Gastroesophageal sphincter (tissue), 4 donors: ENCODE data around the gene TARS2. TPM values are rescaled to one million over a fixed set of nuclear protein-coding genes. Genes with fewer than 3 reads are reported as not detected.

ENCODE experiments used
- ATAC-seq: fragments of 150-250 bp; one replicate; pipeline ENCODE4 v1.9.1; 2016; ENCODE audit warnings: mild to moderate bottlenecking, moderate library complexity
- H3K27ac ChIP-seq, 4 donors: fragments of 200-600 bp; sonication (generic) in 3 of 4; 1 replicate in 3 of 4; 2 replicates in 1 of 4; pipeline ENCODE4 v1.5.1; 2016 to 2019
- H3K27me3 ChIP-seq: fragments of 200-600 bp; sonication (generic); one replicate; pipeline ENCODE4 v1.5.1; 2019
- H3K36me3 ChIP-seq, 2 donors: fragments of 200-600 bp; sonication (generic); one replicate each; pipeline ENCODE4 v1.5.1; 2019; ENCODE audit warnings: control low read depth in 1 of 2
- H3K4me1 ChIP-seq, 3 donors: fragments of 200-600 bp; sonication (generic); 1 replicate in 2 of 3; 2 replicates in 1 of 3; pipeline ENCODE4 v1.5.1; 2016 to 2019; ENCODE audit warnings: control low read depth in 2 of 3
- H3K4me3 ChIP-seq, 2 donors: fragments of 200-600 bp; sonication (generic); one replicate each; pipeline ENCODE4 v1.5.1; 2019; ENCODE audit warnings: mild to moderate bottlenecking in 1 of 2, moderate library complexity in 1 of 2
- H3K9me3 ChIP-seq, 3 donors: fragments of 200-600 bp; sonication (generic); one replicate each; pipeline ENCODE4 v1.5.1; 2017 to 2019; ENCODE audit warnings: control low read depth in 2 of 3
- EP300 ChIP-seq: sonication (generic); formaldehyde crosslinking; IDR thresholded peaks from one replicate; pipeline ENCODE4 v1.6.1; 2017; ENCODE audit warnings: antibody characterized with exemption, mild to moderate bottlenecking
- POLR2A ChIP-seq, 2 donors: fragments of 450-650 bp; IDR thresholded peaks; one replicate each; pipeline ENCODE4 v1.6.1; 2017; ENCODE audit warnings: antibody characterized with exemption in 2 of 2, mild to moderate bottlenecking in 2 of 2, moderate library complexity in 1 of 2
- POLR2AphosphoS5 ChIP-seq: sonication (generic); formaldehyde crosslinking; IDR thresholded peaks from one replicate; pipeline ENCODE4 v1.6.1; 2017; ENCODE audit warnings: antibody characterized with exemption
- WGBS, 2 donors: methylation state at CpG; one replicate each; pipeline ENCODE4 v1.1.5; 2018; ENCODE audit warnings: low coverage in 1 of 2; 5-methylcytosine and 5-hydroxymethylcytosine counted together
- total RNA-seq, 4 donors: library from RNA; depleted of rRNA; stranded (reverse); fragments of >200 nt; gene quantifications; one replicate each; pipeline ENCODE4 v1.1.0, GENCODE V29; 2016
- TF ChIP-seq, protein P1 (sequence below), 4 experiments: fragments of 200-600 bp in 2 of 4; fragments of 450-650 bp in 2 of 4; sonication (generic) in 1 of 4; IDR thresholded peaks; one replicate each; pipeline ENCODE4 v1.5.1; 2017 to 2019; ENCODE audit warnings: antibody characterized with exemption in 4 of 4, mild to moderate bottlenecking in 2 of 4, moderate library complexity in 2 of 4

The TARS2 gene
- total RNA-seq, 4 donors from 2014 or later = 6.7 to 32.2 (median 10.6) TPM

DNA sequence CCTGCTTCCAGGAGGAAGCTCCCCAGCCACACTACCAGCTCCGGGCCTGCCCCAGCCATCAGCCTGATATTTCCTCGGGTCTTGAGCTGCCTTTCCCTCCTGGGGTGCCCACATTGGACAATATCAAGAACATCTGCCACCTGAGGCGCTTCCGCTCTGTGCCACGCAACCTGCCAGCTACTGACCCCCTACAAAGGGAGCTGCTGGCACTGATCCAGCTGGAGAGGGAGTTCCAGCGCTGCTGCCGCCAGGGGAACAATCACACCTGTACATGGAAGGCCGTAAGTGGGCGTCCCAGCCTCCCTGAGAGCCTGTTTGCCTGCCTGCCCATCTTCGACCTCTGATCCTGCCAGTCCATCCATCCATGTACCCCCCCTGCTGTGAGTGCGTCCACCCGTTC, 24.3 kb downstream of the TARS2 start:
- Histone ChIP-seq H3K27ac (no peak overlapping the region), H3K36me3 (peaks cover 0 to 36% of the 10 kb centered on the region in 2 donors), H3K4me1 (peaks cover 0 to 41% (median 12%) of the 10 kb centered on the region in 3 donors), H3K9me3 (no peaks in the 10 kb centered on the region), H3K27me3 (no peaks in the 10 kb centered on the region), H3K4me3 (no peak overlapping the region)
- no peak for ATAC-seq
- 86 to 89% methylated on average over 5 to 10 of the region's 12 CpGs for WGBS, 2 donors
- TF ChIP-seq, protein P1, sequence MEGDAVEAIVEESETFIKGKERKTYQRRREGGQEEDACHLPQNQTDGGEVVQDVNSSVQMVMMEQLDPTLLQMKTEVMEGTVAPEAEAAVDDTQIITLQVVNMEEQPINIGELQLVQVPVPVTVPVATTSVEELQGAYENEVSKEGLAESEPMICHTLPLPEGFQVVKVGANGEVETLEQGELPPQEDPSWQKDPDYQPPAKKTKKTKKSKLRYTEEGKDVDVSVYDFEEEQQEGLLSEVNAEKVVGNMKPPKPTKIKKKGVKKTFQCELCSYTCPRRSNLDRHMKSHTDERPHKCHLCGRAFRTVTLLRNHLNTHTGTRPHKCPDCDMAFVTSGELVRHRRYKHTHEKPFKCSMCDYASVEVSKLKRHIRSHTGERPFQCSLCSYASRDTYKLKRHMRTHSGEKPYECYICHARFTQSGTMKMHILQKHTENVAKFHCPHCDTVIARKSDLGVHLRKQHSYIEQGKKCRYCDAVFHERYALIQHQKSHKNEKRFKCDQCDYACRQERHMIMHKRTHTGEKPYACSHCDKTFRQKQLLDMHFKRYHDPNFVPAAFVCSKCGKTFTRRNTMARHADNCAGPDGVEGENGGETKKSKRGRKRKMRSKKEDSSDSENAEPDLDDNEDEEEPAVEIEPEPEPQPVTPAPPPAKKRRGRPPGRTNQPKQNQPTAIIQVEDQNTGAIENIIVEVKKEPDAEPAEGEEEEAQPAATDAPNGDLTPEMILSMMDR (IDR thresholded peaks at IDR 0.05) = no peak

DNA sequence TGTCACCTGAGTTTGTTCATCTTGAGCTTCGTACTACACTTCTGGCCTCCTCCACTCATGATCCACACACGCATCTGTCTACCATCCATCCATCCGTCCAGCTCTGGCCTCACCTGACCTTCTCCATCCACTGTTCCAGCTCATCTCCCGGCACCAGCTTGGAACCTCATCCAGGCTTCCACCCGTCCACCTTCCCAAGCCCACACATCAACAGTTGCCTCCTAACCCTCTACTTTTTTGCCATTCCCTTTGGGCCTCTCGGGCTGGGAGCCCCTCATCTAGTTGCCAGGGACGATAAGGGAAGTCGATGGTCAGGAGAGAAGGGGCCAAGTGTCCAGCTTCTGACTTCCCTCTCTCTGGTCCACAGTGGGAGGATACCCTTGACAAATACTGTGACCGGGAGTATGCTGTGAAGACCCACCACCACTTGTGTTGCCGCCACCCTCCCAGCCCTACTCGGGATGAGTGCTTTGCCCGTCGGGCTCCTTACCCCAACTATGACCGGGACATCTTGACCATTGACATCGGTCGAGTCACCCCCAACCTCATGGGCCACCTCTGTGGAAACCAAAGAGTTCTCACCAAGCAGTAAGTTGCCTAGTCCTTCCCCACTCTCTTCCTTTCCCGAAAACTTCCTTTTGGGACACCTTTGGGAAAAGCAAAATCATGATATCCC, 24.9 kb downstream of the TARS2 start:
- WGBS, 2 donors = 68 to 83% methylated on average over 2 to 14 of the region's 17 CpGs
- peaks cover 0 to 46% (median 12%) of the 10 kb centered on the region in 3 donors for H3K4me1 ChIP-seq
- H3K27ac ChIP-seq = no peak overlapping the region
- no peaks in the 10 kb centered on the region for H3K27me3 ChIP-seq
- TF ChIP-seq, protein P1 (IDR thresholded peaks at IDR 0.05) = no peak
- no peak for TF ChIP-seq POLR2AphosphoS5
- TF ChIP-seq EP300 = no peak
- no peak for TF ChIP-seq POLR2A (IDR thresholded peaks at IDR 0.05)
- no peak for ATAC-seq
- peaks cover 0 to 31% of the 10 kb centered on the region in 2 donors for H3K36me3 ChIP-seq
- no peak overlapping the region for H3K4me3 ChIP-seq
- H3K9me3 ChIP-seq = no peaks in the 10 kb centered on the region

DNA sequence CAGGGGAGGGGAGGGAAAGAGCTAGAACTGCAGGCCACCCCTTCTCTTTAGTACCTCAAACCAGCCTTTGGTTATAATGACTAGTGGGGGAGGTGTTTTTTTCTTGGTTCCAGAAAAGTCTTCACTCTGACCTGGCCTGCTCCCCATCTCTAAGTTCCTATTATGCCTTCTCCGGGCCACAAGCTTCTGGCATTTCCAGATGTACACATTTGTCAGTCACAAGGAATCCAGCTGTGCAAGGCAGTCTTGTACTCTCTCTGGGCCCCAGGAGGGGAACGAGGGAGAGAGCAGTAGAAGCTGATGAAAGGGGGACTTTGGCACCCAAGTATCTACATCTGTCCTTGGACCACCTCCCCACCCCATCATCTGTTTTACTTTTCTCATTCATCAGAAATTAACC, 25.6 kb downstream of the TARS2 start:
- H3K36me3 ChIP-seq = peaks cover 0 to 25% of the 10 kb centered on the region in 2 donors
- H3K4me3 ChIP-seq = no peak overlapping the region
- TF ChIP-seq POLR2A (IDR thresholded peaks at IDR 0.05) = no peak
- TF ChIP-seq, protein P1 (IDR thresholded peaks at IDR 0.05) = no peak
- TF ChIP-seq POLR2AphosphoS5 = no peak
- no peak for TF ChIP-seq EP300
- WGBS, 2 donors = 67% methylated on average over 1 of the region's 2 CpGs; no CpG with 5 or more reads in 1 of the 2 donors
- peaks cover 0 to 48% (median 12%) of the 10 kb centered on the region in 3 donors for H3K4me1 ChIP-seq
- no peak overlapping the region for H3K27ac ChIP-seq
- no peaks in the 10 kb centered on the region for H3K27me3 ChIP-seq
- no peaks in the 10 kb centered on the region for H3K9me3 ChIP-seq
- ATAC-seq = no peak

DNA sequence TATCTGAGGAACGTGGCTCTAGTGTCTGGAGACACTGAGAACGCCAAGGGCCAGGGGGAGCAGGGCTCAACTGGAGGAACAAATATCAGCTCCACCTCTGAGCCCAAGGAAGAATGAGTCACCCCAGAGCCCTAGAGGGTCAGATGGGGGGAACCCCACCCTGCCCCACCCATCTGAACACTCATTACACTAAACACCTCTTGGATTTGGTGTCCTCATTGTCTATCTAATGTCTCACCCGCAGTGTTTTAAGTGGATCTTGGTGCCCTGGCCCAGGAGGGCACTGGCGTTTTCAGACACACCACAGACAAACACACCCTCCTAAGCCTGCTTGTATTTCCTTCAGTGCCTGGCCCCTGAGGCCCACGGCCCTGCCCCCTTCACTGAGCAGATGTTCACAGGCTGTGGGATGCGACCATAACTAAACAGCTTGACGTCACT, 26.2 kb downstream of the TARS2 start:
- H3K27ac ChIP-seq = no peak overlapping the region
- ATAC-seq = no peak
- H3K4me3 ChIP-seq = no peak overlapping the region
- 85% methylated on average over 5 of the region's 7 CpGs; no CpG with 5 or more reads in 1 of the 2 donors for whole genome bisulfite sequencing, 2 donors
- peaks cover 0 to 43% (median 12%) of the 10 kb centered on the region in 3 donors for H3K4me1 ChIP-seq
- no peaks in the 10 kb centered on the region for H3K9me3 ChIP-seq
- H3K27me3 ChIP-seq = no peaks in the 10 kb centered on the region
- H3K36me3 ChIP-seq = peaks cover 0 to 25% of the 10 kb centered on the region in 2 donors
- no peak for TF ChIP-seq POLR2AphosphoS5
- TF ChIP-seq, protein P1 (IDR thresholded peaks at IDR 0.05) = no peak
- no peak for TF ChIP-seq EP300
- TF ChIP-seq POLR2A (IDR thresholded peaks at IDR 0.05) = no peak

DNA sequence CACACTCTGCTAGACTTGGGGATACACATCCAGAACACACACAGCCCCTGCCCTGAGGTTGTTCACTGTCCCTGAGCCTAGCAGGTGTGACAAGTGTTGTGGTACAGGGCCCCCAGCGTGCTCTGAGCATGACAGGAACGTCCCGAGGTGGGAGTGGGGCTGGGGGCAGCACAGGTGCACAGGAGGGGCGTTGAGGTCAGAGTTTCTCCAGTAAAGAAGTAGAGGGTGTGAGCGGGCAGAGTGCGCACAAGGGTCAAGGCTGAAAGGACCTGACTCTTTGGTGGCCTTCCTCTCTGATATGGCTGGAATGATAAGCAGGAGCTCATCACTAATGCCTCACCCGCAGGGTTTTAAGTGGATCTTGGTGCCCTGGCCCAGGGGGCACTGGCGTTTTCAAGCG, 27.0 kb downstream of the TARS2 start:
- no peaks in the 10 kb centered on the region for H3K27me3 ChIP-seq
- H3K4me1 ChIP-seq = peaks cover 0 to 34% (median 9%) of the 10 kb centered on the region in 3 donors
- H3K27ac ChIP-seq = peak overlapping the region in 1 of 4 donors; percentile 93
- no peak overlapping the region for H3K4me3 ChIP-seq
- no peak for TF ChIP-seq POLR2AphosphoS5
- TF ChIP-seq, protein P1 (IDR thresholded peaks at IDR 0.05) = no peak
- TF ChIP-seq POLR2A (IDR thresholded peaks at IDR 0.05) = no peak
- no peak for TF ChIP-seq EP300
- no peaks in the 10 kb centered on the region for H3K9me3 ChIP-seq
- H3K36me3 ChIP-seq = peaks cover 0 to 25% of the 10 kb centered on the region in 2 donors
- ATAC-seq = no peak
- WGBS, 2 donors = 100% methylated on average over 1 of the region's 9 CpGs; no CpG with 5 or more reads in 1 of the 2 donors
